ENCODE data around the gene CRLF1.

GRCh38 chr19:18558604-18559003 lies 48.0 kb downstream of the CRLF1 start:
- TF ChIP-seq POLR2A (IDR thresholded peaks at IDR 0.05; ENCODE audit: low read depth, low read length) (no peak), POLR2AphosphoS5 (IDR thresholded peaks at IDR 0.05; ENCODE audit: low read depth, low read length) (0 out of 2 replicates have a peak, but pooled peaks have one; percentile 35)
